Stimulated activated CD4-positive, alpha-beta T cell treated with anti-CD3 and anti-CD28 coated beads, Interleukin-12 subunit alpha, Interleukin-12 subunit beta, amount 100 ng/mL, for 48 hours (primary cell): ENCODE results near the gene CYP11A1.

Source experiments
- DNase-seq, 3 donors: peaks; one replicate each; pipeline ENCODE4 v3.0.0-alpha.2; 2020; ENCODE audit warnings: low read depth in 2 of 3, low spot score in 1 of 3

The CYP11A1 gene

GRCh38 chr15:74350295-74351275, 16.9 kb downstream of the CYP11A1 start:
- no peak for DNase-seq

- DNase-seq: no peak
Measured at GRCh38 chr15:74349241-74349778, 18.1 kb downstream of the CYP11A1 start.

GRCh38 chr15:74347757-74348250, 19.6 kb downstream of the CYP11A1 start:
- no peak for DNase-seq

- DNase-seq: no peak
Measured at GRCh38 chr15:74345051-74345450, 22.4 kb downstream of the CYP11A1 start.

- DNase-seq: no peak
Measured at GRCh38 chr15:74343797-74344127, 23.7 kb downstream of the CYP11A1 start.

- DNase-seq: no peak
Measured at GRCh38 chr15:74343127-74343796, 24.2 kb downstream of the CYP11A1 start.

- no peak for DNase-seq
Measured at GRCh38 chr15:74340150-74340549, 27.3 kb downstream of the CYP11A1 start.

GRCh38 chr15:74339371-74339770, 28.1 kb downstream of the CYP11A1 start:
- DNase-seq: no peak

GRCh38 chr15:74338676-74339075, 28.8 kb downstream of the CYP11A1 start:
- no peak for DNase-seq

GRCh38 chr15:74337607-74338211, 29.7 kb downstream of the CYP11A1 start:
- DNase-seq: no peak

- DNase-seq: no peak
Measured at GRCh38 chr15:74337146-74337545, 30.3 kb downstream of the CYP11A1 start.

GRCh38 chr15:74336061-74337005, 31.1 kb downstream of the CYP11A1 start:
- no peak for DNase-seq

- DNase-seq: no peak
Measured at GRCh38 chr15:74335396-74335795, 32.0 kb downstream of the CYP11A1 start.

- no peak for DNase-seq
Measured at GRCh38 chr15:74334127-74334526, 33.3 kb downstream of the CYP11A1 start.

- no peak for DNase-seq
Measured at GRCh38 chr15:74333662-74334061, 33.8 kb downstream of the CYP11A1 start.

- DNase-seq: no peak
Measured at GRCh38 chr15:74333093-74333492, 34.4 kb downstream of the CYP11A1 start.

GRCh38 chr15:74332611-74333010, 34.8 kb downstream of the CYP11A1 start:
- no peak for DNase-seq

- no peak for DNase-seq
Measured at GRCh38 chr15:74332011-74332410, 35.4 kb downstream of the CYP11A1 start.

GRCh38 chr15:74330861-74331408, 36.5 kb downstream of the CYP11A1 start:
- no peak for DNase-seq
